Endothelial cell of umbilical vein (primary cell): ENCODE results near the gene IL17REL. TPM values are rescaled to one million over a fixed set of nuclear protein-coding genes. Genes with fewer than 3 reads are reported as not detected.

Experiments
- BruUV-seq: library from RNA; stranded (reverse); fragments of 400-500 nt; replicated peaks from 2 replicates; lab custom pipeline; 2021; lab: Mats Ljungman, UMichigan
- CTCF ChIA-PET: fragments of 300-600, 350-600 bp; sonication (Branson Sonifier 250); formaldehyde crosslinking; loops from one replicate; lab custom pipeline; 2021; ENCODE audit warnings: antibody characterized with exemption, inconsistent platforms; lab: Charles Lee
- POLR2A ChIA-PET: fragments of 300-600, 350-600 bp; sonication (Branson Sonifier 250); formaldehyde crosslinking; loops from one replicate; lab custom pipeline; 2021; ENCODE audit warnings: antibody characterized with exemption, inconsistent platforms; lab: Charles Lee
- DNase-seq: peaks from one replicate; pipeline ENCODE4 v3.0.0-alpha.2; 2011; ENCODE audit warnings: low read depth, low spot score
- FAIRE-seq: peaks from 2 replicates; lab custom pipeline; 2011; peaks lifted over from hg19 to GRCh38; lab: Jason Lieb, UNC
- H2AFZ ChIP-seq: 2 replicates; pipeline ENCODE4 v1.6.0; 2012; ENCODE audit warnings: low read depth, low read length, control low read depth, inconsistent platforms
- H3K27ac ChIP-seq: 2 replicates; pipeline ENCODE4 v1.5.1; 2011; ENCODE audit warnings: low read depth, mild to moderate bottlenecking, control low read depth, low read length, moderate library complexity; ENCODE audit not compliant: insufficient read depth
- H3K27me3 ChIP-seq, 2 experiments: 2 replicates each; pipeline versions ENCODE4 v1.6.0 to v1.6.1; 2011; ENCODE audit warnings: low read length in 2 of 2, mixed read lengths in 1 of 2; ENCODE audit not compliant: control insufficient read depth in 2 of 2, insufficient read depth in 2 of 2
- H3K36me3 ChIP-seq, 2 experiments: 2 replicates in 1 of 2; 3 replicates in 1 of 2; pipeline ENCODE4 v1.5.1; 2011; ENCODE audit warnings: low read length in 2 of 2, mild to moderate bottlenecking in 1 of 2, moderate library complexity in 1 of 2; ENCODE audit not compliant: control insufficient read depth in 2 of 2, insufficient read depth in 2 of 2; ENCODE audit errors: extremely low read depth in 1 of 2
- H3K4me1 ChIP-seq: 3 replicates; pipeline ENCODE4 v1.5.1; 2011; ENCODE audit warnings: mild to moderate bottlenecking, low read length; ENCODE audit not compliant: control insufficient read depth, insufficient read depth; ENCODE audit errors: extremely low read depth
- H3K4me2 ChIP-seq: 2 replicates; pipeline ENCODE4 v1.6.1; 2011; ENCODE audit warnings: low read length, control low read depth, mixed read lengths; ENCODE audit not compliant: insufficient read depth
- H3K4me3 ChIP-seq, 3 experiments: fragments of 200-600 bp in 1 of 3; sonication (generic), shearing (Covaris generic) in 1 of 3; replicated peaks in 1 of 3; 2 replicates each; pipeline ENCODE4 v1.5.1; 2011 to 2016; ENCODE audit warnings: control low read depth in 3 of 3, low read length in 3 of 3, mild to moderate bottlenecking in 2 of 3, inconsistent platforms in 1 of 3, low read depth in 1 of 3, moderate library complexity in 1 of 3; ENCODE audit not compliant: insufficient read depth in 1 of 3
- H3K79me2 ChIP-seq: 2 replicates; pipeline ENCODE4 v1.6.0; 2012; ENCODE audit warnings: low read length, inconsistent platforms; ENCODE audit not compliant: control insufficient read depth, insufficient read depth
- H3K9ac ChIP-seq: replicated peaks from 2 replicates; pipeline ENCODE3; 2011; ENCODE audit warnings: low read length, control low read depth; ENCODE audit not compliant: insufficient read depth; ENCODE audit errors: extremely low read depth
- H3K9me1 ChIP-seq: replicated peaks from 3 replicates; pipeline ENCODE4 v1.6.0; 2011; ENCODE audit warnings: mild to moderate bottlenecking, low read length; ENCODE audit not compliant: control insufficient read depth, insufficient read depth; ENCODE audit errors: extremely low read depth
- H3K9me3 ChIP-seq: replicated peaks from 2 replicates; pipeline ENCODE4 v1.5.1; 2012; ENCODE audit warnings: low read length, inconsistent platforms; ENCODE audit not compliant: control insufficient read depth, insufficient read depth
- H4K20me1 ChIP-seq: replicated peaks from 2 replicates; pipeline ENCODE3; 2011; ENCODE audit warnings: mild to moderate bottlenecking, low read length; ENCODE audit not compliant: control insufficient read depth, insufficient read depth; ENCODE audit errors: extremely low read depth
- EZH2 ChIP-seq: IDR thresholded peaks from 2 replicates; pipeline ENCODE4 v1.6.1; 2012; ENCODE audit warnings: borderline replicate concordance, low read depth, mild to moderate bottlenecking, moderate library complexity, low read length, inconsistent platforms; ENCODE audit not compliant: severe bottlenecking
- FOS ChIP-seq: IDR thresholded peaks from 2 replicates; pipeline ENCODE4 v1.6.1; 2011; ENCODE audit warnings: mild to moderate bottlenecking, low read length, moderate library complexity, borderline replicate concordance; ENCODE audit not compliant: insufficient read depth
- GATA2 ChIP-seq: IDR thresholded peaks from 2 replicates; pipeline ENCODE4 v1.7.0; 2011; ENCODE audit warnings: low read depth, mild to moderate bottlenecking, moderate library complexity, mixed read lengths, low read length; ENCODE audit not compliant: insufficient read length, insufficient read depth
- JUN ChIP-seq: IDR thresholded peaks from 2 replicates; pipeline ENCODE4 v1.6.1; 2011; ENCODE audit warnings: borderline replicate concordance, low read depth; ENCODE audit not compliant: insufficient read length, insufficient read depth
- MAX ChIP-seq: IDR thresholded peaks from 2 replicates; pipeline ENCODE4 v1.6.1; 2011; ENCODE audit not compliant: insufficient read depth, insufficient read length
- MYC ChIP-seq: IDR thresholded peaks from one replicate; pipeline ENCODE4 v1.6.1; 2011; ENCODE audit warnings: mild to moderate bottlenecking, low read depth, low read length
- POLR2A ChIP-seq: IDR thresholded peaks from 2 replicates; pipeline ENCODE4 v1.6.1; 2012; ENCODE audit warnings: low read depth, mild to moderate bottlenecking, control low read depth, low read length
- POLR2AphosphoS5 ChIP-seq: IDR thresholded peaks from 2 replicates; pipeline ENCODE4 v1.6.1; 2012; ENCODE audit warnings: low read depth, mild to moderate bottlenecking, control low read depth, low read length, moderate library complexity; ENCODE audit not compliant: insufficient read depth
- dilution Hi-C: fragments of 300-500 bp; cut with MboI; formaldehyde crosslinking; loops from one replicate; pipeline ENCODE4 v1.15.0; 2019; ENCODE audit warnings: low sequenced_read_pairs; ENCODE audit not compliant: extremely low pct_ligation_motif_present
- intact Hi-C: fragments of 100-400 bp; cut with micrococcal nuclease; formaldehyde crosslinking; loops from one replicate; pipeline ENCODE4 v1.10.0; 2022
- polyA plus RNA-seq, 4 experiments: library from polyadenylated mRNA; depleted of rRNA in 3 of 4; stranded (reverse) in 3 of 4; unstranded in 1 of 4; fragments of >200 nt; gene quantifications; 2 replicates each; pipeline versions ENCODE4 v1.2.1 to v1.2.3, GENCODE V29; 2011 to 2012; ENCODE audit warnings: missing spikeins in 1 of 4
- total RNA-seq: library from RNA; stranded (reverse); gene quantifications from 2 replicates; pipeline ENCODE4 v1.2.3, GENCODE V29; 2021
- TF ChIP-seq, protein P1 (sequence below), 2 donors: IDR thresholded peaks; 1 replicate in 1 of 2; 2 replicates in 1 of 2; pipeline ENCODE4 v1.5.1; 2011; ENCODE audit warnings: low read length in 2 of 2, mild to moderate bottlenecking in 2 of 2, moderate library complexity in 2 of 2, control low read depth in 1 of 2, inconsistent platforms in 1 of 2, low read depth in 1 of 2; ENCODE audit not compliant: insufficient read depth in 1 of 2; ENCODE audit errors: extremely low read depth in 1 of 2

Gene IL17REL
- total and polyA plus RNA-seq, 2 donors (not counting 3 experiments of a cell fraction or from before 2014, with no cell fraction given), result 0.06 to 0.15 TPM

DNA sequence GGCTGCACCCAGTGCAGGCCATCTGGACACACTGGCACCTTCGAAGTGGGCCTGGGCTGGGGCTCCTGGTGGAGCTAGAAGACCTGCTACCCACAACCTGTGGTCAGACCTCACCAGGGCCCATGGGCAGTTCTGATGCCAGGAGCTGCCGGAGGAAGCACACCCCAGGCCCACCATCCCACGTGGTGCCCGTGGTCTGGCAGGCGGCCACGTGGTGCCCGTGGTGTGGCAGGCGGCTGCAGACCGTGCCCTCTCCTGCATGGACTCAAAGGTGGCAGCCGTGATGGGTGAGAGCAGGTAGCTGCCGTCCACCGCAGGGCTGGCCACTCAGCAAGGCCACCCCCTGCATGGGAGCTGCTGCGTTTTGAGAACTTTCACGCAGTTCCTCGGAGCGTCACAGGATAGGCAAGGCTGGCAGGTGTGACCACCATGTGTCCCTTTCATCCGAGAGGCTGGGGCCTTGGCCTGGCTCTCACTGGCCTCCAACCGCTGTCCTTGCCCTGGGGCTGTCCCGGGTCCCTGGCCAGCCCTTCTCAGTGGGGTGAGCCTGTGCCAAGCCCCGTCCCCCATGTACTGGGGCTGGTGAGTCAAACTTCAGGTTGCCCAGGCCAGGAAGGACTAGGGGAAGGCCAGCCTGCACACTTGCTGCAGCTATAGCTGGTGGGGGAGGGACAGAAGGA, 3.9 kb upstream of the IL17REL start:
- no peaks in the 10 kb centered on the region for H3K4me1 ChIP-seq
- H3K79me2 ChIP-seq, result no peaks in the 10 kb centered on the region
- H3K27ac ChIP-seq, result no peak overlapping the region
- no peak overlapping the region for H2AFZ ChIP-seq
- peak; percentile 12 for TF ChIP-seq EZH2
- TF ChIP-seq GATA2, result no peak
- CTCF ChIA-PET, result interaction anchor here (1.6 kb wide), 1 partner anchor 14 kb away, joined by 5 read pairs; no protein-coding TSS in a partner anchor
- peaks cover 30 to 39% of the 10 kb centered on the region in 2 experiments for H3K27me3 ChIP-seq
- POLR2A ChIA-PET, result no interaction called here
- no TSS peak for BruUV-seq
- no peaks in the 10 kb centered on the region for H3K36me3 ChIP-seq
- intact Hi-C loops (no loop called here), dilution Hi-C loops (no loop called here)
- no peak overlapping the region for H3K4me3 ChIP-seq
- no peaks in the 10 kb centered on the region for H3K9me1 ChIP-seq
- no peak for DNase-seq
- FAIRE-seq, result no peak
- H3K4me2 ChIP-seq, result no peak overlapping the region
- no peaks in the 10 kb centered on the region for H4K20me1 ChIP-seq
- no peak overlapping the region for H3K9ac ChIP-seq
- H3K9me3 ChIP-seq, result no peaks in the 10 kb centered on the region

- Histone ChIP-seq H3K4me2 (no peak overlapping the region), H3K9me1 (no peaks in the 10 kb centered on the region), H3K9me3 (no peaks in the 10 kb centered on the region), H4K20me1 (no peaks in the 10 kb centered on the region), H3K9ac (no peak overlapping the region), H3K36me3 (no peaks in the 10 kb centered on the region), H3K27me3 (peaks cover 35 to 46% of the 10 kb centered on the region in 2 experiments), H2AFZ (no peak overlapping the region), H3K27ac (no peak overlapping the region), H3K4me3 (no peak overlapping the region), H3K4me1 (no peaks in the 10 kb centered on the region), H3K79me2 (no peaks in the 10 kb centered on the region)
- no TSS peak for BruUV-seq
- DNase-seq, result no peak
- ChIA-PET POLR2A (no interaction called here), CTCF (interaction anchor here (1.6 kb wide), 1 partner anchor 15 kb away, joined by 5 read pairs; no protein-coding TSS in a partner anchor)
- intact Hi-C loops, result no loop called here
- TF ChIP-seq MYC (no peak), GATA2 (no peak), EZH2 (no peak), MAX (no peak), JUN (no peak), POLR2AphosphoS5 (no peak), POLR2A (no peak), FOS (no peak)
- TF ChIP-seq, protein P1, sequence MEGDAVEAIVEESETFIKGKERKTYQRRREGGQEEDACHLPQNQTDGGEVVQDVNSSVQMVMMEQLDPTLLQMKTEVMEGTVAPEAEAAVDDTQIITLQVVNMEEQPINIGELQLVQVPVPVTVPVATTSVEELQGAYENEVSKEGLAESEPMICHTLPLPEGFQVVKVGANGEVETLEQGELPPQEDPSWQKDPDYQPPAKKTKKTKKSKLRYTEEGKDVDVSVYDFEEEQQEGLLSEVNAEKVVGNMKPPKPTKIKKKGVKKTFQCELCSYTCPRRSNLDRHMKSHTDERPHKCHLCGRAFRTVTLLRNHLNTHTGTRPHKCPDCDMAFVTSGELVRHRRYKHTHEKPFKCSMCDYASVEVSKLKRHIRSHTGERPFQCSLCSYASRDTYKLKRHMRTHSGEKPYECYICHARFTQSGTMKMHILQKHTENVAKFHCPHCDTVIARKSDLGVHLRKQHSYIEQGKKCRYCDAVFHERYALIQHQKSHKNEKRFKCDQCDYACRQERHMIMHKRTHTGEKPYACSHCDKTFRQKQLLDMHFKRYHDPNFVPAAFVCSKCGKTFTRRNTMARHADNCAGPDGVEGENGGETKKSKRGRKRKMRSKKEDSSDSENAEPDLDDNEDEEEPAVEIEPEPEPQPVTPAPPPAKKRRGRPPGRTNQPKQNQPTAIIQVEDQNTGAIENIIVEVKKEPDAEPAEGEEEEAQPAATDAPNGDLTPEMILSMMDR (IDR thresholded peaks at IDR 0.05; ENCODE audit: extremely low read depth in 1 of 2, insufficient read depth in 1 of 2, low read depth in 1 of 2, low read length in 2 of 2), result no peak
- no peak for FAIRE-seq
- dilution Hi-C loops, result no loop called here
Measured at GRCh38 chr22:50015451-50016307, 3.1 kb upstream of the IL17REL start.
